ENCODE measurements around the gene AFG1L. TPM values are rescaled to one million over a fixed set of nuclear protein-coding genes. Genes with fewer than 3 reads are reported as not detected.
"Not testable (repeated sequence)": the region's sequence is repeated elsewhere in the genome, so short reads cannot be mapped to it uniquely, and the experiment has no call there.

The AFG1L gene
- 7.3 and 9.5 TPM in 2 replicates for total RNA-seq
- long read RNA-seq, full-length matches to known transcripts, result 14 of 22 reads
- long read RNA-seq, partial matches to known transcripts, result 0 of 22 reads
- long read RNA-seq, other reads (novel, unspliced or antisense), result 8 of 22 reads

DNA sequence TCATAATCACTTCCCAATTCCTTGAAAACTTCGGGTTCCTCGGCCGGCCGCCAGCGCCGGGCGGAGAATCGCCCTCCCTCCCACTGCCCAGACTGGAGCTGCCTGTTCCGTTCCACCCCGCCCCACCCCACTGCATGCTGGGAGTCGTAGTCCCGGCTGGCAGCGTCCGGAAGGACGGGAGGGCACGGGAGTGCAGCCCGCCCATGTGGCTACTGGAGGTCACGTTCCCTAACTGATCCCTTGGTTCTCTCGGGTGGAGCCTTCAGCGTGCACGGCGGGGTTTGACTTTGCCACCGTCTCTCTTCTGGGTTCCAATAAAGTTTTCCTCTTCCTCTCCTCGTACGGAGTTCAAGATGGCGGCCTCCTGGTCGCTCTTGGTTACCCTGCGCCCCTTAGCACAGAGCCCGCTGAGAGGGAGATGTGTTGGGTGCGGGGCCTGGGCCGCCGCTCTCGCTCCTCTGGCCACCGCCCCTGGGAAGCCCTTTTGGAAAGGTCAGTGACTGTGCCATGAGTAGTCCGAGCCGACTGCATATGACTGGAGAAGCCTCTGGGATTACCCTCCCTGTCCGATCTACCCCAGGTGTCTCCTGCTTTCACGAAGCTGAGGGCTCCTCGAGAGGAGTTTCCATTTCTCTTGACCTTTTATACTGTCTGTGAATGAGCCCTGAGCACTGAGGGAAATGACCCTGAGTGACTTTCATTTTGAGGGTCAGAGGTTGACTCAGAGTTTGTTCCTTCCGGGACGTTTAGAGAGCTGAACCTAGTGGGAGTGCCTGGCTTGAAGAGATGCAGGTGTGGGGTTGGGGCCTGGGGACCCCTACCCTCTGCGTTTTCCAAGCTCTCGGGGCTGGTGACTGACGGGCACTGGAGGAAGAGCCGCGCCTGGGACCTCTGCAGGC, at the start of gene AFG1L:
TSS of gene AFG1L (plus strand) at position 328 of the 899 bp plus-strand sequence. CDS start at position 354, 26 bp downstream.
- peaks cover 18% of the 10 kb centered on the region for H3K4me1 Mint-ChIP-seq (ENCODE audit: unreplicated experiment)
- peak within 1 kb of the TSS; percentile 98 for H3K27ac Mint-ChIP-seq (ENCODE audit: unreplicated experiment)
- DNase-seq (ENCODE audit: extremely low spot score, unreplicated experiment), result peak; percentile 96
- H3K27me3 Mint-ChIP-seq (ENCODE audit: unreplicated experiment), result no peaks in the 10 kb centered on the region
- H3K36me3 Mint-ChIP-seq (ENCODE audit: unreplicated experiment), result no peaks in the 10 kb centered on the region
- peak within 1 kb of the TSS; percentile 96 for H3K4me3 Mint-ChIP-seq (ENCODE audit: unreplicated experiment)
- H3K9me3 Mint-ChIP-seq (ENCODE audit: unreplicated experiment), result no peaks in the 10 kb centered on the region
- TF ChIP-seq, protein P1, sequence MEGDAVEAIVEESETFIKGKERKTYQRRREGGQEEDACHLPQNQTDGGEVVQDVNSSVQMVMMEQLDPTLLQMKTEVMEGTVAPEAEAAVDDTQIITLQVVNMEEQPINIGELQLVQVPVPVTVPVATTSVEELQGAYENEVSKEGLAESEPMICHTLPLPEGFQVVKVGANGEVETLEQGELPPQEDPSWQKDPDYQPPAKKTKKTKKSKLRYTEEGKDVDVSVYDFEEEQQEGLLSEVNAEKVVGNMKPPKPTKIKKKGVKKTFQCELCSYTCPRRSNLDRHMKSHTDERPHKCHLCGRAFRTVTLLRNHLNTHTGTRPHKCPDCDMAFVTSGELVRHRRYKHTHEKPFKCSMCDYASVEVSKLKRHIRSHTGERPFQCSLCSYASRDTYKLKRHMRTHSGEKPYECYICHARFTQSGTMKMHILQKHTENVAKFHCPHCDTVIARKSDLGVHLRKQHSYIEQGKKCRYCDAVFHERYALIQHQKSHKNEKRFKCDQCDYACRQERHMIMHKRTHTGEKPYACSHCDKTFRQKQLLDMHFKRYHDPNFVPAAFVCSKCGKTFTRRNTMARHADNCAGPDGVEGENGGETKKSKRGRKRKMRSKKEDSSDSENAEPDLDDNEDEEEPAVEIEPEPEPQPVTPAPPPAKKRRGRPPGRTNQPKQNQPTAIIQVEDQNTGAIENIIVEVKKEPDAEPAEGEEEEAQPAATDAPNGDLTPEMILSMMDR (IDR thresholded peaks at IDR 0.05), result no peak

DNA sequence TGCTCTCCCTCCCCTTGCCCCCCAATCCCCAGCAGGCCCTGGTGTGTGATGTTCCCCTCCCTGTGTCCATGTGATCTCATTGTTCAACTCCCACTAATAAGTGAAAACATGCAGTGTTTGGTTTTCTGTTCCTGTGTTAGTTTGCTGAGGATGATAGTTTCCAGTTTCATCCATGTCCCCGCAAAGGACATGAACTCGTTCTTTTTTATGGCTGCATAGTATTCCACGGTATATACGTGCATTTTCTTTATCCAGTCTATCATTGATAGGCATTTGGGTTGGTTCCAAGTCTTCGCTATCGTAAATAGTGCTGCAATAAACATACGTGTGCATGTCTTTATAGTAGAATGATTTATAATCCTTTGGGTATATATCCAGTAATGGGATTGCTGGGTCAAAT, 49.8 kb upstream of the AFG1L start:
- not testable (repeated sequence) for H3K4me1 Mint-ChIP-seq (ENCODE audit: unreplicated experiment); H3K27ac Mint-ChIP-seq (ENCODE audit: unreplicated experiment); H3K27me3 Mint-ChIP-seq (ENCODE audit: unreplicated experiment); DNase-seq (ENCODE audit: extremely low spot score, unreplicated experiment); H3K4me3 Mint-ChIP-seq (ENCODE audit: unreplicated experiment)
- Mint-ChIP-seq H3K9me3 (ENCODE audit: unreplicated experiment) (peaks cover 15% of the 10 kb centered on the region), H3K36me3 (ENCODE audit: unreplicated experiment) (peaks cover 28% of the 10 kb centered on the region)

DNA sequence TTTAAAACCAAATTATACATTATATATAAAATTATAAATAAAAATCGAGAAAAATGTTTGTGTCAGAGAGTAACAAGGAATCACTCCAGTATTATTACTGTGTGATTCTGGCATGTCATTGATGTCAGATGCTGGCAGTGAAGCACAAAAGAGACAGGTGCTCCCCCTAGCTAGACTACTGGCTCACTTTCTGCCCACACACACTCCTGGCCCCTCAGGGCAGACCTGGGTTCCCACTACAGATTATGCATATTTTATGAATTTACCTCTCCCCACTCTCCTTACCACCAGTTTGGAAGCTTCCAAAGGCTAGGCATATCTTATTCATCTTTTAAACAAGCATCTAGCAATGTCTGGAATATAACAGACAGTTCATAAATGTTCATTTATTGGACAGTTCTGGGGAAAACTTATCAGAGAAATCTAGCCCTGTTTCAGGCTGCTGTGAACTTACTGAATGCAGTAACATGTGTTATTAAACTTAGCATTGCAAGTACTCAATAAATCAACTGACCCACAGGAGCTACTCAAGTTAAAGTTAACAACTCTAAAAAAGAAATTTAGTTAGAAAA, 46.8 kb upstream of the AFG1L start:
- TF ChIP-seq, protein P1 (IDR thresholded peaks at IDR 0.05), result no peak
- Mint-ChIP-seq H3K27ac (ENCODE audit: unreplicated experiment) (no peak overlapping the region), H3K9me3 (ENCODE audit: unreplicated experiment) (no peaks in the 10 kb centered on the region), H3K27me3 (ENCODE audit: unreplicated experiment) (no peaks in the 10 kb centered on the region), H3K36me3 (ENCODE audit: unreplicated experiment) (peaks cover 15% of the 10 kb centered on the region), H3K4me1 (ENCODE audit: unreplicated experiment) (peaks cover 4% of the 10 kb centered on the region), H3K4me3 (ENCODE audit: unreplicated experiment) (no peak overlapping the region)
- no peak for DNase-seq (ENCODE audit: extremely low spot score, unreplicated experiment)

- peaks cover 8% of the 10 kb centered on the region for H3K4me1 Mint-ChIP-seq (ENCODE audit: unreplicated experiment)
- TF ChIP-seq, protein P1 (IDR thresholded peaks at IDR 0.05), result peak; percentile 32
- no peak overlapping the region for H3K4me3 Mint-ChIP-seq (ENCODE audit: unreplicated experiment)
- no peak for DNase-seq (ENCODE audit: extremely low spot score, unreplicated experiment)
- H3K27ac Mint-ChIP-seq (ENCODE audit: unreplicated experiment), result no peak overlapping the region
- no peaks in the 10 kb centered on the region for H3K9me3 Mint-ChIP-seq (ENCODE audit: unreplicated experiment)
- H3K36me3 Mint-ChIP-seq (ENCODE audit: unreplicated experiment), result peaks cover 16% of the 10 kb centered on the region
- no peaks in the 10 kb centered on the region for H3K27me3 Mint-ChIP-seq (ENCODE audit: unreplicated experiment)
Observed at GRCh38 chr6:108250240-108250866, 44.5 kb upstream of the AFG1L start.

- H3K36me3 Mint-ChIP-seq (ENCODE audit: unreplicated experiment), result peaks cover 12% of the 10 kb centered on the region
- TF ChIP-seq, protein P1 (IDR thresholded peaks at IDR 0.05), result no peak
- H3K9me3 Mint-ChIP-seq (ENCODE audit: unreplicated experiment), result no peaks in the 10 kb centered on the region
- no peaks in the 10 kb centered on the region for H3K27me3 Mint-ChIP-seq (ENCODE audit: unreplicated experiment)
- DNase-seq (ENCODE audit: extremely low spot score, unreplicated experiment), result no peak
- H3K4me3 Mint-ChIP-seq (ENCODE audit: unreplicated experiment), result no peak overlapping the region
- peaks cover 8% of the 10 kb centered on the region for H3K4me1 Mint-ChIP-seq (ENCODE audit: unreplicated experiment)
- H3K27ac Mint-ChIP-seq (ENCODE audit: unreplicated experiment), result no peak overlapping the region
Observed at GRCh38 chr6:108251252-108251651, 43.6 kb upstream of the AFG1L start.
